Kidney tubule cell (primary cell): ENCODE data around the gene FBH1.
A peak's percentile ranks its signal among the peaks of the same experiment; 100 is the strongest.
"Not testable (repeated sequence)": the region's sequence is repeated elsewhere in the genome, so short reads cannot be mapped to it uniquely, and the experiment has no call there.

ENCODE experiments used
- DNase-seq: peaks from one replicate; pipeline ENCODE4 v3.0.0-alpha.2; 2018; ENCODE audit warnings: low spot score

The FBH1 gene

GRCh38 chr10:5876181-5876768 lies 13.8 kb upstream of the FBH1 start:
- DNase-seq = peak; percentile 31

GRCh38 chr10:5877041-5877440 lies 13.0 kb upstream of the FBH1 start:
- not testable (repeated sequence) for DNase-seq

- DNase-seq = no peak
These were observed 7.1 kb upstream of the FBH1 start for GRCh38 chr10:5882961-5883360.

GRCh38 chr10:5885619-5886018 lies 4.4 kb upstream of the FBH1 start:
- no peak for DNase-seq

GRCh38 chr10:5887029-5887428 lies 3.0 kb upstream of the FBH1 start:
- DNase-seq = no peak

GRCh38 chr10:5887641-5888040 lies 2.4 kb upstream of the FBH1 start:
- DNase-seq = no peak

GRCh38 chr10:5888351-5888750 lies 1.7 kb upstream of the FBH1 start:
- DNase-seq = peak; percentile 50

- peak; percentile 40 for DNase-seq
These were observed 1.0 kb upstream of the FBH1 start for GRCh38 chr10:5888843-5889623.

GRCh38 chr10:5890452-5890915 lies 441 bp downstream of the FBH1 start:
- DNase-seq = peak; percentile 39

GRCh38 chr10:5891009-5891408 lies 966 bp downstream of the FBH1 start:
- DNase-seq = no peak

GRCh38 chr10:5892007-5892406 lies 2.0 kb downstream of the FBH1 start:
- DNase-seq = no peak

- DNase-seq = no peak
These were observed 3.3 kb downstream of the FBH1 start for GRCh38 chr10:5893321-5893720.

GRCh38 chr10:5894403-5894802 lies 4.4 kb downstream of the FBH1 start:
- DNase-seq = no peak

GRCh38 chr10:5894873-5895272 lies 4.8 kb downstream of the FBH1 start:
- no peak for DNase-seq

- no peak for DNase-seq
These were observed 5.3 kb downstream of the FBH1 start for GRCh38 chr10:5895365-5895764.

GRCh38 chr10:5895804-5896203 lies 5.8 kb downstream of the FBH1 start:
- no peak for DNase-seq

GRCh38 chr10:5896208-5897052 lies 6.4 kb downstream of the FBH1 start:
- no peak for DNase-seq

- no peak for DNase-seq
These were observed 7.0 kb downstream of the FBH1 start for GRCh38 chr10:5897053-5897340.

GRCh38 chr10:5897504-5897903 lies 7.5 kb downstream of the FBH1 start:
- DNase-seq = no peak

GRCh38 chr10:5898163-5898562 lies 8.1 kb downstream of the FBH1 start:
- no peak for DNase-seq

GRCh38 chr10:5900247-5900646 lies 10.2 kb downstream of the FBH1 start:
- DNase-seq = no peak

- no peak for DNase-seq
These were observed 12.7 kb downstream of the FBH1 start for GRCh38 chr10:5902511-5903274.
